Endothelial cell (in vitro differentiated cells): Measurements from ENCODE around the gene PPL. TPM values are rescaled to one million over a fixed set of nuclear protein-coding genes. Genes with fewer than 3 reads are reported as not detected.

Source experiments
- DNase-seq: peaks from one replicate; pipeline ENCODE4 v3.0.0; 2021; ENCODE audit warnings: low spot score
- H3K27ac Mint-ChIP-seq: one replicate; pipeline ENCODE4 v1.8.0; 2021; ENCODE audit warnings: mixed read lengths, inconsistent platforms; ENCODE audit not compliant: unreplicated experiment
- H3K27me3 Mint-ChIP-seq: one replicate; pipeline ENCODE4 v1.8.0; 2021; ENCODE audit warnings: mild to moderate bottlenecking, moderate library complexity, mixed read lengths, inconsistent platforms; ENCODE audit not compliant: unreplicated experiment
- H3K36me3 Mint-ChIP-seq: one replicate; pipeline ENCODE4 v1.8.0; 2021; ENCODE audit warnings: mild to moderate bottlenecking, low read depth, mixed read lengths, inconsistent platforms; ENCODE audit not compliant: unreplicated experiment
- H3K4me1 Mint-ChIP-seq: one replicate; pipeline ENCODE4 v1.8.0; 2021; ENCODE audit warnings: mild to moderate bottlenecking, mixed read lengths, inconsistent platforms; ENCODE audit not compliant: unreplicated experiment
- H3K4me3 Mint-ChIP-seq: one replicate; pipeline ENCODE4 v1.8.0; 2021; ENCODE audit warnings: mild to moderate bottlenecking, mixed read lengths, inconsistent platforms; ENCODE audit not compliant: unreplicated experiment
- H3K9me3 Mint-ChIP-seq: one replicate; pipeline ENCODE4 v1.8.0; 2021; ENCODE audit warnings: mixed read lengths, inconsistent platforms; ENCODE audit not compliant: unreplicated experiment
- total RNA-seq: library from RNA; stranded (reverse); fragmentation: NEBNext Ultra II Directional; extraction: Animal tissue kit (Norgen Biotek cat#: 25700); gene quantifications from one replicate; pipeline ENCODE4 v1.2.1, GENCODE V29; 2021; ENCODE audit not compliant: unreplicated experiment
- TF ChIP-seq, protein P1 (sequence below): fragments of 200-600 bp; sonication (generic); IDR thresholded peaks from one replicate; pipeline ENCODE4 v1.5.0; 2021; ENCODE audit warnings: antibody characterized with exemption; ENCODE audit not compliant: unreplicated experiment

PPL gene
- total RNA-seq, 1 donor from 2014 or later, result 1.1 TPM

DNA sequence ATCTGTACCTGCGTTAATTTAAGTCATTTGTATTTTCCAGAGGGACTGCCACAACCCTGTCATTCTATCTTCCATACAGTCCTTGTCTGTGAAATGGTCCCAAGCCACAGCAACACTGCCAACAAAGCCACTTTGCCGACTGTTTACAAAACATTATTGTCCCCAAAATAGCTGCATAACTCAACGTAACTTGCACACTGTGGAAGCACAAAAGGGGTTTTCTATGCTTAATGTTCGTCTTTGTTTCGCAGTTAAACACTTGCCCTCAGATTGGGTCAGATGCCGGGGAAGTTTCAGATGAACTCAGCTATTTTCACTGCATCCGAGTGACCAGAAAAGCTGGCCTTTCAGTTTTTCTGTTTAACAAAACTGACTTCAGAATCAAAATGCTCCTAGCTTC lies 25.8 kb upstream of the PPL start:
- DNase-seq, result no peak
- H3K4me1 Mint-ChIP-seq, result peaks cover 3% of the 10 kb centered on the region
- H3K36me3 Mint-ChIP-seq, result no peaks in the 10 kb centered on the region
- H3K9me3 Mint-ChIP-seq, result no peaks in the 10 kb centered on the region
- H3K4me3 Mint-ChIP-seq, result no peak overlapping the region
- peaks cover 5% of the 10 kb centered on the region for H3K27me3 Mint-ChIP-seq
- TF ChIP-seq, protein P1, sequence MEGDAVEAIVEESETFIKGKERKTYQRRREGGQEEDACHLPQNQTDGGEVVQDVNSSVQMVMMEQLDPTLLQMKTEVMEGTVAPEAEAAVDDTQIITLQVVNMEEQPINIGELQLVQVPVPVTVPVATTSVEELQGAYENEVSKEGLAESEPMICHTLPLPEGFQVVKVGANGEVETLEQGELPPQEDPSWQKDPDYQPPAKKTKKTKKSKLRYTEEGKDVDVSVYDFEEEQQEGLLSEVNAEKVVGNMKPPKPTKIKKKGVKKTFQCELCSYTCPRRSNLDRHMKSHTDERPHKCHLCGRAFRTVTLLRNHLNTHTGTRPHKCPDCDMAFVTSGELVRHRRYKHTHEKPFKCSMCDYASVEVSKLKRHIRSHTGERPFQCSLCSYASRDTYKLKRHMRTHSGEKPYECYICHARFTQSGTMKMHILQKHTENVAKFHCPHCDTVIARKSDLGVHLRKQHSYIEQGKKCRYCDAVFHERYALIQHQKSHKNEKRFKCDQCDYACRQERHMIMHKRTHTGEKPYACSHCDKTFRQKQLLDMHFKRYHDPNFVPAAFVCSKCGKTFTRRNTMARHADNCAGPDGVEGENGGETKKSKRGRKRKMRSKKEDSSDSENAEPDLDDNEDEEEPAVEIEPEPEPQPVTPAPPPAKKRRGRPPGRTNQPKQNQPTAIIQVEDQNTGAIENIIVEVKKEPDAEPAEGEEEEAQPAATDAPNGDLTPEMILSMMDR, result no peak
- H3K27ac Mint-ChIP-seq, result no peak overlapping the region

DNA sequence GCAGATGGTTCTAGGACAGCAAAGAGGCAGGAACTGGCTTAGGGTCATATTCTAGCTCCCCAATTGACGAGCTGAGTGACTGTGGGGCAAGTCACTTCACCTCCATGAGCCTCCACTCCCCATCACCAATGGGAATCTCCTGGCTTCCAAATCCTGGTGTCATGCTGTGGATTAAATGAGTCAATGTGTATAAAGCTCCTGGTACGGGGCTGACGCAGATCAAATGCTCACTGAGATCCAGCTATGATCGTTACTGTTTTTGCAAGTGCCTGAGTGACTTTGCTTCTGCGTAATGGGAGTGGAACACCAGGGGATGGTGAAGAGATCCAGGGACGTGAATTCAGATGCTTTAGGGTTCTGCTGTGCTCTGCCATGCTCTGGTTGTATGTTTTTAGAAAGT lies 23.6 kb upstream of the PPL start:
- TF ChIP-seq, protein P1, result no peak
- Mint-ChIP-seq H3K27me3 (peaks cover 5% of the 10 kb centered on the region), H3K4me3 (no peak overlapping the region), H3K9me3 (no peaks in the 10 kb centered on the region), H3K4me1 (peaks cover 3% of the 10 kb centered on the region), H3K36me3 (no peaks in the 10 kb centered on the region), H3K27ac (no peak overlapping the region)
- no peak for DNase-seq

DNA sequence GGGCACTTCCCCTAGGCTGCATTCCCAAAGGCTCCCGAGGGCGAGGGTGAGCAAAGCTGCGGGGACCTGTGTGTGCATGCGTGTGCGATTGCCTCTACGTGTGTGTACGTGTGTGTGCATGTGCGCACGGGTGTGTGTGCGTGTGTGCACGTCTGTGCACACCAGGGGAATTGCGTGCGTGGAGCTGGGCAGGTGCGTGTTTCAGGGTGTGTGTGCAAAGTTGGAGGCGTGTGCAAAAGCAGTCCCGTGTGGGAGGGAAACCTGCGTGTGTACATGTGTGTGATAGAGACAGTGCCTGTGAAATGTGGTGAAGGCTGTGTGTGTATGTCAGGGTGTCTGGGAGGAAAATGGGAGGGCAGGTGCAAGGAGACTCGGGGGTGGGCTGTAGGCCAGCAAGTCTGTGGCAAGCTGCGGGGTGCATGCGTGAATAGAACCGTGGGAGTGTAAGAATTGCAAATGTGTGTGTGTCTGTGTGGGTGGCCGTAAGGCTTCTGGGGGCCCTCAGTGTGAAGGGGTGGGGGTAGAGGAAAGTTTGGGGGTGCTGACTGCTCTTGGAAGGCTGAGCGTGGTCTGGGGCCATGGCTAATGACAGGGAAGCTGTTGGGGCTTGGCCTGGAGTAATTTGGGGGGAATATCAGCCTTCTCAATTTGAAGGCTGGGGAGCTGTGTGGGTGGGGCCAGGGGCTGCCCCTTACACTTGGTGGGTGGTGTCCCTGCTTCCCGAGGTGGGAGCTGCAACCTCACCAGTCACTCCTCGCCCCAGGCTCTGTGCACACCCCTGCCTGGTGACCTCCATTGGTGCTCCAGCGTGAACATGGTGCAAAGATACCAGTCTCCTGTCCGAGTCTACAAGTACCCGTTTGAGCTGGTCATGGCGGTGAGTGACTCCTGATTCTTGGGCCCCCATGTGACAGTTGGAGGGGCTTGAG lies 21.8 kb upstream of the PPL start:
- H3K36me3 Mint-ChIP-seq, result no peaks in the 10 kb centered on the region
- H3K9me3 Mint-ChIP-seq, result no peaks in the 10 kb centered on the region
- H3K4me3 Mint-ChIP-seq, result peak overlapping the region; percentile 19
- H3K27ac Mint-ChIP-seq, result no peak overlapping the region
- TF ChIP-seq, protein P1, result no peak
- H3K4me1 Mint-ChIP-seq, result peaks cover 3% of the 10 kb centered on the region
- DNase-seq, result no peak
- peaks cover 5% of the 10 kb centered on the region for H3K27me3 Mint-ChIP-seq

DNA sequence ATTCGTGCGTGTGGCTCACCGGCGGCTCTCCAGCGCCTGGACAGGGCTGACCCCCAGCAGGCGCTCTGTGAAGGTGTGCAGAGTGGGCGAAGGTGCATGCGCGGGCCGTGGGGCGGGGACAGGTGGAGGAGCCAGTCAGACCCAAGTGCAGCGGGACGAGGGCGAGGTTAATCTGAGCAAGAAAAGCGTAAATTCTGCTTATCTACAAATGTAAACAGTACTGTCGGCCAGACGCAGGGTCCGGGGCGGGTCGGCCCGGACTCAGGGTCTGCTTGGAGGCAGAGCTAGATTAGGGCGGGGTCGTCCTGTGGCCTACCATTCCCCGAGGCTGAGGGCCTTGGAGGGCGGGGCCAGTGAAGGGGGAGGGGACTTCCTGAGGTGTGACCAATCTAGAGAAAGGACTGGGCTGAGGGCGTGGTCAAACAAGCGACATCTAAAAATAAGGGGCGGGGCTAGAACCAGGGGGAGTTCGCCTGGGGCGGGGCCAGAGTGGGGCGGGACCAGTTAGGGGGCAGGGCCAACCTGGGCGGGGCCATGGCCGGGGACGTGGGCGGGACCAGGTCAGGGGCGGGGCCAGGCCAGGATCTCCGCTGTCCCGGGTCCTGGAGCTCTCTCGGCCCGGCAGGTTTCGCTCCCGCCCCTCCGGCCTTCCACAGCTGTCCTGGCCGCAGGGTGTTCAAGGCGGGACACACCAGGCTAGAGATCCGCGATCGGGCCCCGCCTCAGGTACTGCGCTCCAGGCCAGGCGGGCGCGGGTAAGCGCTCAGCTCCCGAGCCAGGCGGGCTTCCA lies 21.0 kb upstream of the PPL start, which contains the start of gene SEC14L5:
SEC14L5 (plus strand) TSS at position 611 of the 790 bp plus-strand sequence. CDS start 994 bp downstream, outside the sequence.
- TF ChIP-seq, protein P1, result no peak
- DNase-seq, result peak; percentile 99
- H3K27ac Mint-ChIP-seq, result no peak within 1 kb of the TSS
- H3K4me3 Mint-ChIP-seq, result peak within 1 kb of the TSS; percentile 80
- no peaks in the 10 kb centered on the region for H3K9me3 Mint-ChIP-seq
- H3K36me3 Mint-ChIP-seq, result no peaks in the 10 kb centered on the region
- H3K4me1 Mint-ChIP-seq, result peaks cover 3% of the 10 kb centered on the region
- H3K27me3 Mint-ChIP-seq, result peaks cover 5% of the 10 kb centered on the region
